DMS114 treated with DMSO at 0.1 percent for 48 hours (cell line): ENCODE data around the gene HOMER1.

Experiments used
- DNase-seq: peaks from one replicate; lab custom pipeline; 2025; ENCODE audit not compliant: unreplicated experiment; lab: John Stamatoyannopoulos, UW

Gene HOMER1

GRCh38 chr5:79513704-79514390 is at the start of gene HOMER1:
HOMER1 (minus strand) TSS chr5:79514134; CDS start chr5:79512774, 1,360 bp downstream.
- peak; percentile 56 for DNase-seq

DNA sequence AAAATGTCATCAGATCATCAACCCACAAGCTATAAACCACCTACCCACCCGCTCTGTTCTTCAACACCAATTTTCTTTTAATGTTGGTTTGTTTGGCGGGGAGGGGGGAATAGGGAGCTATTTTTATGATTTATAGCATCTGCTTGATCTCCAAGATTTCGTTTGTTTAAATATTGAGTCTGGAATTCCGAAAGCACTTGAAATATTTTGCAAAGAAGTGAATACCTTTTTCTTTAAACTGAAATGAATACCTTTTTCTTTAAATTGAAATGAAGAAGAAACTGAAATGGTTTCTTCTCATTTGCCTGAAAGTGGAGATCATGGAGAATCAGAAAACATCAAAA is 49.3 kb upstream of the HOMER1 start:
- DNase-seq: no peak

GRCh38 chr5:79562351-79563246 is 48.7 kb upstream of the HOMER1 start:
- DNase-seq: no peak

- DNase-seq: no peak
Measured at GRCh38 chr5:79561525-79561893, 47.6 kb upstream of the HOMER1 start.

GRCh38 chr5:79560771-79561524 is 47.0 kb upstream of the HOMER1 start:
- no peak for DNase-seq

DNA sequence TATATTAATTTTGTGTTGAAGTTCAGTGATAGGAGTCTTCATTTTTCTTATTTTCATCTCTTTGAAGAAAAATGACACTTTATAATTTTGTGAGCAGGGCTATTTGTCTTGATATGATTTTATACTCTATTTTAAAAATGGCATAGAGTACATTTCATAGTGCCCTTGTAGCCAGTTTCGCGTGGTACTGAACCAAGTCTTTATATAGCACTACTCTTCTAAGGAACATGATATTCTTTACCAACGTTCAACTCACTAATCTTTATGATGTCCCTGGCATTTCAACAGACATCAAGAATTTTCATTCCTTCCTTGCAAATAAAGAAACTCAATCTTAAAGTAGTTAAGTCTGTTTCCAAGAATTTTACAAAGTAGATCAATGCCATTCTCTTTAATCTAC is 41.5 kb upstream of the HOMER1 start:
- no peak for DNase-seq

DNA sequence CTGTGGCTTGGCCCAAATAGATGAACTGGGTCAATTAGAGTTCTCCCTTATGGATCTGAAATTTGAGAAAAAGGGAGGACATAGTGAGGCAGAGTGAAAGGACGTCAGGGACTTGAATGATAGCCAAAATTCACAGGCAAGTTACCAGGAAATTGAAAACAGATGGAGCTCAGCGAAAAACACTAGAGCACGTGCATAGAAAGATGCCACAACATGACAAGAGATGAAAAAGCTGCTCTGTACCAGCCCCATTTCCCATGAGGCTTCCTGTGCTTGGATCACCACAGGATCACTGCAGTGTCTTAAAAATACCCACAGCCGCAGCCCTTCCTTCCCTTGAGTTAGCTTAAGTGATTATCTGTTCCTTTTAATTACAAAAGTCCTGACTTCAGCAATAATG is 39.0 kb upstream of the HOMER1 start:
- DNase-seq: no peak

- DNase-seq: no peak
Measured at GRCh38 chr5:79547982-79548381, 34.0 kb upstream of the HOMER1 start.

DNA sequence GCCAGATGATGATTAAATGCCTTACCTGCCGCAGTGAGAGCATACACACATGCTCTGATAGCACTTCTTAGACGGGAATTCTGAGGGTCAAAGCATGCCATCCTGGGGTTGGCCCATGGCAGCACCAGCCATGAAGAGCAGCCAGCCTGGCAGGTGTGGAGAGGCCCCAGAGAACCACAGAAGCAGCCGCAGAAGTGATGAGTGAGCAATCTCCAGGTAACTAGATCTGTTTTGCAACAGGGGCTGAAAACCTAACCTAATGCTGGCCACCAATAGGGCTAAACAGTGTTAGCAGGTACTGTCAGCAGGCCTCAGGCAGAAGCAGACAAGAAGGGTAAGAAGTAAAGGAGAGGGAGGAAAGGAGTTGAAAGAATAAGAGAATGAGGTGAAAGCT is 33.5 kb upstream of the HOMER1 start:
- DNase-seq: no peak

- no peak for DNase-seq
Measured at GRCh38 chr5:79546782-79547428, 33.0 kb upstream of the HOMER1 start.

DNA sequence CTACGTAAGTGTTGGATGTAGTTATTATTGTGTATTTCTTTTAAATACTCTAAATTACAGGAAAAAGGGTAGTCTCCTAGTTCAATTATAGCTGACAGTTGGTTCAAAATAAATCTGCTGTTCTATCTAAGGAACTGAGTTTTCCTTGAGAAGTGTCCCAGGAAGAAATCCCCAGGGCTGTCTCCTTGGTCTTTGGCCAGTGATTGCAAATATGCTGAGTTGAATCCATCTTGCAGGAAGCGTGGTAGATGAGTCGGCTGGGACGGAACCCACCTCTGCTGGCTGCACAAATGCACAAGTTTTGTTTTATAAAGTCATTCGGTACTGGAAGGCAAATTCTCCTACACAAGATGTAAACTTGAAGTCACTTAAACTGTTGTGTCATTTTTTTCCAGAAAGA is 30.2 kb upstream of the HOMER1 start:
- DNase-seq: no peak

DNA sequence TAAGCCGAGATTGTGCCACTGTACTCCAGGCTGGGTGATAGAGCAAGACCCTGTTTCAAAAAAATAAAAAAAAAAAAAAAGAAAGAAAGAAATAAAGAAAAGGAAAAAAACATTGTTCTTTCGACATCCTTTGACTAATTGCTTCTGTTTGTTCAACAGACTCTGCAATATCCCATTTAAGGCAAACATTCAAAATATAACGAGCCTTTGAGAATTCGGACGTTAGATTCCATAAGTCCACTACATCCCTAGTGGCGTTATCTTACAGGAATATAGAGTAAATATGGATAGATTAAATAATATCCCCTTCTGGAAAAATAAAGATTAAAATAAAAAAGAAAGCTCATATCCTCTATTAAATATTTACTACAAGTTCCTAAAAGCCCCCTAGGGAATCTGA is 27.0 kb upstream of the HOMER1 start:
- DNase-seq: no peak

GRCh38 chr5:79536193-79536906 is 22.4 kb upstream of the HOMER1 start:
- DNase-seq: no peak

- no peak for DNase-seq
Measured at GRCh38 chr5:79535477-79536192, 21.7 kb upstream of the HOMER1 start.

DNA sequence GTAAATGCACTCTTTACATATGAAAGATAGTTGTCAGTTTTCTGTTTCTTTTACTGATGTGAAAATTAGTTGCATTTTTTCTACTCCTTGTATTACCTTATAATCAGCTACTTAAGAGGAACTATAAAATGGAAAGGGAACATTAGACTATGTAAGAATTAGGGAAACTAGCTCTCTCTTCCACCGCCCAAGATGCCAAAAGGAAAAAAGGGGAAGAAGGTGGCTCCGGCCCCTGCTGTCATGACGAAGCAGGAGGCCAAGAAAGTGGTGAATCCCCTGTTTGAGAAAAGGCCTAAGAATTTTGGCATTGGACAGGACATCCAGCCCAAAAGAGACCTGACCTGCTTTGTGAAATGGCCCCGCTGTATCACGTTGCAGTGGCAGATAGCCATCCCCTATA is 15.2 kb upstream of the HOMER1 start:
- no peak for DNase-seq

- no peak for DNase-seq
Measured at GRCh38 chr5:79527431-79527830, 13.5 kb upstream of the HOMER1 start.

- no peak for DNase-seq
Measured at GRCh38 chr5:79526928-79527327, 13.0 kb upstream of the HOMER1 start.

- DNase-seq: no peak
Measured at GRCh38 chr5:79526493-79526892, 12.6 kb upstream of the HOMER1 start.

GRCh38 chr5:79521156-79521555 is 7.2 kb upstream of the HOMER1 start:
- DNase-seq: no peak

GRCh38 chr5:79518718-79519117 is 4.8 kb upstream of the HOMER1 start:
- DNase-seq: no peak
